ENCODE results near the gene PSAP. TPM values are rescaled to one million over a fixed set of nuclear protein-coding genes. Genes with fewer than 3 reads are reported as not detected.

PSAP gene
- total RNA-seq, 1 donor from 2014 or later = 653 TPM

DNA sequence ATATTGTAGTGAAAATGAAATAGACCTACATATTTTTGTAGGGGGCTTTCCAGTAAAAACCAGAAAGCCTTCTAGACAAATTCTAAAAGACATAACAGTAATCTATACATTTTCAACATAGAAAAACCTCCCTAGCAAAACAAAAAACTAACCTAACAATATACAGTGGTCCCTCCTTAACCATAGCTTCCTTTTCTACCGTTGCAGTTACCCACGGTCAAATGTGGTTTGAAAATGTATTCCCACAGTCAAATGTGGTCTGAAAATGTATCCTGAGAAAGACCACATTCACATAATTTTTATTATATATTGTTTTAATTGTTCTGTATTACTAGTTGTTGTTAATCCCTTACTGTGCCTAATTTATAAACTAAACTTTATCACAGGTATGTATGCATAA is 6.4 kb downstream of the PSAP start:
- H3K36me3 ChIP-seq = no peaks in the 10 kb centered on the region
- H3K27me3 ChIP-seq = no peaks in the 10 kb centered on the region
- no peaks in the 10 kb centered on the region for H3K9me3 ChIP-seq
- intact Hi-C loops (cut with DNase I) = no loop called here
- TF ChIP-seq, protein P1, sequence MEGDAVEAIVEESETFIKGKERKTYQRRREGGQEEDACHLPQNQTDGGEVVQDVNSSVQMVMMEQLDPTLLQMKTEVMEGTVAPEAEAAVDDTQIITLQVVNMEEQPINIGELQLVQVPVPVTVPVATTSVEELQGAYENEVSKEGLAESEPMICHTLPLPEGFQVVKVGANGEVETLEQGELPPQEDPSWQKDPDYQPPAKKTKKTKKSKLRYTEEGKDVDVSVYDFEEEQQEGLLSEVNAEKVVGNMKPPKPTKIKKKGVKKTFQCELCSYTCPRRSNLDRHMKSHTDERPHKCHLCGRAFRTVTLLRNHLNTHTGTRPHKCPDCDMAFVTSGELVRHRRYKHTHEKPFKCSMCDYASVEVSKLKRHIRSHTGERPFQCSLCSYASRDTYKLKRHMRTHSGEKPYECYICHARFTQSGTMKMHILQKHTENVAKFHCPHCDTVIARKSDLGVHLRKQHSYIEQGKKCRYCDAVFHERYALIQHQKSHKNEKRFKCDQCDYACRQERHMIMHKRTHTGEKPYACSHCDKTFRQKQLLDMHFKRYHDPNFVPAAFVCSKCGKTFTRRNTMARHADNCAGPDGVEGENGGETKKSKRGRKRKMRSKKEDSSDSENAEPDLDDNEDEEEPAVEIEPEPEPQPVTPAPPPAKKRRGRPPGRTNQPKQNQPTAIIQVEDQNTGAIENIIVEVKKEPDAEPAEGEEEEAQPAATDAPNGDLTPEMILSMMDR (IDR thresholded peaks at IDR 0.05) = no peak
- no peak overlapping the region for H3K4me3 ChIP-seq
- no peak overlapping the region for H3K27ac ChIP-seq
- H3K4me1 ChIP-seq = peaks cover 0 to 40% of the 10 kb centered on the region in 2 donors
- DNase-seq (ENCODE audit: low spot score in 2 of 2) = no peak

DNA sequence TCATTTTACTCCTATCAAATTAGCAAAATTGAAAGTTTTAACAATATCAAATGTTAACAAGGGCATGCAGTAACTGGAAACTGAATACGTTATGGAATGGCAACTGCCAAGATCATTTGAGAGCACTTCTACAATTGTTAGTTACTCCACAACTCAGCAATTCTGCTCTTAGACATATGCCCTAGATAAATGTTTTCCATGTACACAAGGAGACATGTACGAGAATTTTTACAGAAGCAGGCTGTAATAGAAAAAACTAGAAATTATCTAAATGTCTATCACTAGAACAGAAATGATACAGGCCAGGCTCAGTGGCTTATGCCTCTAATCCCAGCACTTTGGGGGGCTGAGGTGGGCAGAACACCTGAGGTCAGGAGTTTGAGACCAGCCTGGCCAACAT is 7.0 kb downstream of the PSAP start:
- no peak overlapping the region for H3K4me3 ChIP-seq
- no peak for DNase-seq (ENCODE audit: low spot score in 2 of 2)
- no peaks in the 10 kb centered on the region for H3K9me3 ChIP-seq
- TF ChIP-seq, protein P1 (IDR thresholded peaks at IDR 0.05) = no peak
- no peak overlapping the region for H3K27ac ChIP-seq
- H3K36me3 ChIP-seq = no peaks in the 10 kb centered on the region
- H3K4me1 ChIP-seq = peaks cover 0 to 34% of the 10 kb centered on the region in 2 donors
- intact Hi-C loops (cut with DNase I) = no loop called here
- no peaks in the 10 kb centered on the region for H3K27me3 ChIP-seq

DNA sequence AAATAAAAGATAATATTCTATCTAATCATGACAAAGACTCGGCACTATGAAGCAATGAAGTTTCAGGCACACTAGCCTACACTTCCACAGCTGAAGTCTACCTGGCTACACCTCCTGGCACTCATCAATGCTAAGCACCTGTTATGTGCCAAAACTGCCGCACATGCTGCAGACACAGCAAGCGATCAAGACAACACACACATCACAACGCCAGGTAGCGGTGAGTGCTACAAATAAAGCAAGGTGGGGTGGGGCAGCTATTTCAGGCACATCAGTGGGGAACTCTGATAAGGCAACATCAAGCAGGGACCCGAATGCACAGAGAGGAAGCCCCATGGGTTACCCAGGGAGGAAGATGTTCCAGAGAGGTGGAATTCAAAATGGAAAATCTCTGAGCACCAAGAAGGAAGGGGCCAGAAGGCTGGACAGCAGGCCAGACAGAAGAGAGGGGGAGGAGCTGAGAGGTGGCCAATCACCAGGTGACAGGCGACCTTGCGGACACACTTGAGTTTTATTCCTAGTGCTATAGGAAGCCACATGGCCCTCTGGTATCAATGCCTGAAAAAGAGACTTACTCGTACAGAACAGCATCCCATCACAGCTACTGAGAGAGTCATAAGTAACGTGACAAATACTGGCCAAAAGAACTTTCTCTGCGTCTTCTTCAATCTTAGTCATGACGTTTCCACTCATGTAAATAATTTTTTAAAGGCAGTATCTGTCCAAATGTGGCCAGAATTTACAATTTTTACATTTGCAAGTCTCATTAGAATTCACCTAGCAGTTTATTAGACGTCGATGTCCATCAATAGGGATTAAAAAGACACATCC is 8.0 kb downstream of the PSAP start:
- intact Hi-C loops (cut with DNase I) = no loop called here
- TF ChIP-seq, protein P1 (IDR thresholded peaks at IDR 0.05) = no peak
- Histone ChIP-seq H3K27me3 (no peaks in the 10 kb centered on the region), H3K27ac (no peak overlapping the region), H3K9me3 (no peaks in the 10 kb centered on the region), H3K4me3 (no peak overlapping the region), H3K4me1 (peaks cover 0 to 31% of the 10 kb centered on the region in 2 donors), H3K36me3 (no peaks in the 10 kb centered on the region)
- DNase-seq (ENCODE audit: low spot score in 2 of 2) = no peak

DNA sequence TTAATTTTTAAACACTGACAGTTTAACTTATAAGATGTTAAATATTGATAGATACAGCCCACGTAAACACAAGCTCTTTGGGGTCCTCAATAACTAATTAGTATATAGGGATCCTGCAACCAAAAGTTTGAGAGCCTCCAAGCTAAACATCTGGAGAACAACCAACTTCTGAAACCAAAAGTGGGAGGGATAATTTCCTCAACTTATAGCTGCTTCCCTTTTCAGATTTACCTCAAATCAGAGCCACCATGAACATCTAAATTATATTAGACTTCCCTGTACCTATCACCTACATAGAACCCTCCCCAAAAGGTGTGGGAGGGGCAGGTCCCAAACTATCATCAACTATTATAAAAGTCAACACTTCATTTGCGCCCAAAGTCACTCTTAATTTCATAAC is 8.6 kb downstream of the PSAP start:
- intact Hi-C loops (cut with DNase I) = no loop called here
- H3K27ac ChIP-seq = no peak overlapping the region

DNA sequence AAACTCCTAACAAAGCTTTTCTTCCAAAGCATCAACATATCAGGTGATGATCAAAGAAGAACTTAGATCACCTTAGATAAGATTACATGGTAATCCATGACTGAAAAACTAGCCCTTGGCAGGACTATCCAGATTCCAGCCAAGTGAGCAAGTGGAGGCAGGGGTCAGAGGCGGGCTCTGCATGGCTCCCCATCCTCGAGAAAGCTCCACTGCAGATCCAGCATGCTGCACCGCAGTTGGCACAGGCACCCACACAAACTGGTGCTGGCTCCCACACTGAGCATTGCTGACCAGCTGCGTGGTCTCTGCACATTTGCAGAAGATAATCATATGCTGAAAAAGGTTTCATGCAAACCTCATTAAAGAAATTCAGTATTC is 10.1 kb downstream of the PSAP start:
- H3K4me3 ChIP-seq = no peak overlapping the region
- no peak for DNase-seq (ENCODE audit: low spot score in 2 of 2)
- no peaks in the 10 kb centered on the region for H3K36me3 ChIP-seq
- no peaks in the 10 kb centered on the region for H3K27me3 ChIP-seq
- H3K27ac ChIP-seq = no peak overlapping the region
- H3K4me1 ChIP-seq = peaks cover 9 to 42% of the 10 kb centered on the region in 2 donors
- TF ChIP-seq, protein P1 (IDR thresholded peaks at IDR 0.05) = no peak
- intact Hi-C loops (cut with DNase I) = loop anchor here (1.0 kb wide), 1 partner anchor 9 kb away; no protein-coding TSS in a partner anchor
- H3K9me3 ChIP-seq = no peaks in the 10 kb centered on the region

More for the DNA sequence above, 8.6 kb downstream of the PSAP start:
- Histone ChIP-seq H3K4me1 (peaks cover 0 to 30% of the 10 kb centered on the region in 2 donors), H3K27me3 (no peaks in the 10 kb centered on the region), H3K4me3 (no peak overlapping the region), H3K36me3 (no peaks in the 10 kb centered on the region), H3K9me3 (no peaks in the 10 kb centered on the region)
- TF ChIP-seq, protein P1 (IDR thresholded peaks at IDR 0.05) = no peak
- no peak for DNase-seq (ENCODE audit: low spot score in 2 of 2)
